ENCODE measurements around the gene ATF4. TPM values are rescaled to one million over a fixed set of nuclear protein-coding genes. Genes with fewer than 3 reads are reported as not detected.

The ATF4 gene
- total and polyA plus RNA-seq, 2 of the 13 experiments (the other 11 are each of a cell fraction or from before 2014, with no cell fraction given): 486 to 1,297 TPM

DNA sequence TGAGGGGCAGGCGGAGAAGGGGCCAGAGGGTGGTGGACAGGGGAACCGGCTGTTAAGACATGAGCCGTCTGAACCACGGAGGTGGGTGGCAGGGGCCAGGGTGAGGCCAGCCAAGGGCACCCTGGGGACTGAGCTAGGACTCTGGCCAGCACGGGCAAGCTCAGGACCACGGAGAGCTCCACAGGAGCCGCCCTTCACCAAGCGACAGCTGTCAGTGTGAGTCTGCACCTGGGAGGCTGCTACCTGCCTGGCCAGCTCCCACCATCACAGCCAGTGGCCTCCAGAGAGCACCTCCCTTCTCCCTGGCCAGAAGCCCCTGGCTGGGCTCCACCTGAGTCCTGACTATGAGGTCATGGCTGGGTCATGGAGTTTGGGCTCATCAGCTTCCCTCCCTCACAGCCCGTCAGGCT, 41.9 kb upstream of the ATF4 start (continued):
- peak; percentile 61; the same call in 1 of the 2 replicates for TF ChIP-seq ZNF280D (CRISPR knock-in tag; IDR thresholded peaks at IDR 0.05)
- peak; percentile 25; the same call in 1 of the 2 replicates for TF ChIP-seq JDP2 (CRISPR knock-in tag; IDR thresholded peaks at IDR 0.05; ENCODE audit: borderline replicate concordance)
- TF ChIP-seq HOXA3 (CRISPR knock-in tag; IDR thresholded peaks at IDR 0.05): peak; percentile 51; the same call in 1 of the 2 replicates
- peak; percentile 55; the same call in 1 of the 2 replicates for TF ChIP-seq KDM2A (CRISPR knock-in tag; IDR thresholded peaks at IDR 0.05; ENCODE audit: borderline replicate concordance, low read depth)
- no peak for TF ChIP-seq SMYD3 (CRISPR knock-in tag; IDR thresholded peaks at IDR 0.05)
- TF ChIP-seq, protein P1, sequence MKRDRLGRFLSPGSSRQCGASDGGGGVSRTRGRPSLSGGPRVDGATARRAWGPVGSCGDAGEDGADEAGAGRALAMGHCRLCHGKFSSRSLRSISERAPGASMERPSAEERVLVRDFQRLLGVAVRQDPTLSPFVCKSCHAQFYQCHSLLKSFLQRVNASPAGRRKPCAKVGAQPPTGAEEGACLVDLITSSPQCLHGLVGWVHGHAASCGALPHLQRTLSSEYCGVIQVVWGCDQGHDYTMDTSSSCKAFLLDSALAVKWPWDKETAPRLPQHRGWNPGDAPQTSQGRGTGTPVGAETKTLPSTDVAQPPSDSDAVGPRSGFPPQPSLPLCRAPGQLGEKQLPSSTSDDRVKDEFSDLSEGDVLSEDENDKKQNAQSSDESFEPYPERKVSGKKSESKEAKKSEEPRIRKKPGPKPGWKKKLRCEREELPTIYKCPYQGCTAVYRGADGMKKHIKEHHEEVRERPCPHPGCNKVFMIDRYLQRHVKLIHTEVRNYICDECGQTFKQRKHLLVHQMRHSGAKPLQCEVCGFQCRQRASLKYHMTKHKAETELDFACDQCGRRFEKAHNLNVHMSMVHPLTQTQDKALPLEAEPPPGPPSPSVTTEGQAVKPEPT (CRISPR knock-in tag; IDR thresholded peaks at IDR 0.05; ENCODE audit: low read depth): no peak
- no peak for TF ChIP-seq ZFYVE20 (CRISPR knock-in tag; IDR thresholded peaks at IDR 0.05; ENCODE audit: borderline replicate concordance, low read depth)
- 0 out of 2 replicates have a peak, but pooled peaks have one; percentile 67 for TF ChIP-seq ZSCAN12 (CRISPR knock-in tag; IDR thresholded peaks at IDR 0.05)
- TF ChIP-seq RARA (CRISPR knock-in tag; IDR thresholded peaks at IDR 0.05): peak; percentile 69
- TF ChIP-seq ARHGAP35 (CRISPR knock-in tag; IDR thresholded peaks at IDR 0.05; ENCODE audit: borderline replicate concordance): no peak
- TF ChIP-seq SMAD3 (CRISPR knock-in tag; IDR thresholded peaks at IDR 0.05): peak; percentile 80
- TF ChIP-seq EZH2 (conservative IDR thresholded peaks at IDR 0.05; ENCODE audit: low read depth, low read length): no peak
- 0 out of 2 replicates have a peak, but pooled peaks have one; percentile 29 for TF ChIP-seq CBX5 (CRISPR knock-in tag; IDR thresholded peaks at IDR 0.05; ENCODE audit: borderline replicate concordance)
- TF ChIP-seq ZBTB42 (CRISPR knock-in tag; IDR thresholded peaks at IDR 0.05): no peak
- no peak for TF ChIP-seq MYPOP (CRISPR knock-in tag; IDR thresholded peaks at IDR 0.05)
- no peak for TF ChIP-seq ZNF180 (CRISPR knock-in tag; IDR thresholded peaks at IDR 0.05; ENCODE audit: borderline replicate concordance, low read depth)
- no peak for TF ChIP-seq ZC3H4 (CRISPR knock-in tag; IDR thresholded peaks at IDR 0.05; ENCODE audit: borderline replicate concordance)
- no peak for TF ChIP-seq TRIM24 (CRISPR knock-in tag; IDR thresholded peaks at IDR 0.05)
- no peak for TF ChIP-seq AGO2 (optimal IDR thresholded peaks at IDR 0.05; ENCODE audit: low read depth, low read length)
- peak; percentile 82; the same call in 1 of the 2 replicates for TF ChIP-seq ZBTB44 (CRISPR knock-in tag; IDR thresholded peaks at IDR 0.05)
- TF ChIP-seq EEA1 (CRISPR knock-in tag; IDR thresholded peaks at IDR 0.05; ENCODE audit: borderline replicate concordance): peak; percentile 50; the same call in 1 of the 2 replicates
- no peak; the same call in 1 of the 2 replicates for TF ChIP-seq RXRA (CRISPR knock-in tag; IDR thresholded peaks at IDR 0.05)
- TF ChIP-seq POGZ (CRISPR knock-in tag; IDR thresholded peaks at IDR 0.05): no peak
- peak; percentile 28; the same call in 1 of the 2 replicates for TF ChIP-seq PITX1 (CRISPR knock-in tag; IDR thresholded peaks at IDR 0.05)

Data from HepG2 (cell line).